GM18498 (cell line): ENCODE measurements around the gene ITGB6.

Source experiments
- ATAC-seq: cut with Tn5 transposase; IDR thresholded peaks from one replicate; pipeline ENCODE4 v1.9.1; 2021; ENCODE audit warnings: mild to moderate bottlenecking, moderate library complexity; ENCODE audit not compliant: unreplicated experiment

ITGB6 gene

GRCh38 chr2:160199683-160200389, at the start of gene ITGB6:
TSS of gene ITGB6 (minus strand) at chr2:160200272. CDS start at chr2:160200063, 209 bp downstream.
- no peak for ATAC-seq

GRCh38 chr2:160247296-160248035, 47.4 kb upstream of the ITGB6 start:
- no peak for ATAC-seq

- no peak for ATAC-seq
Observed at GRCh38 chr2:160246356-160246755, 46.3 kb upstream of the ITGB6 start.

GRCh38 chr2:160245614-160246155, 45.6 kb upstream of the ITGB6 start:
- no peak for ATAC-seq

- ATAC-seq = no peak
Observed at GRCh38 chr2:160242893-160243564, 43.0 kb upstream of the ITGB6 start.

GRCh38 chr2:160241251-160242137, 41.4 kb upstream of the ITGB6 start:
- no peak for ATAC-seq

- ATAC-seq = no peak
Observed at GRCh38 chr2:160239436-160239835, 39.4 kb upstream of the ITGB6 start.

- no peak for ATAC-seq
Observed at GRCh38 chr2:160238392-160238791, 38.3 kb upstream of the ITGB6 start.

- no peak for ATAC-seq
Observed at GRCh38 chr2:160232905-160233475, 32.9 kb upstream of the ITGB6 start.

- no peak for ATAC-seq
Observed at GRCh38 chr2:160229591-160229990, 29.5 kb upstream of the ITGB6 start.

- ATAC-seq = no peak
Observed at GRCh38 chr2:160228141-160228917, 28.3 kb upstream of the ITGB6 start.

- ATAC-seq = no peak
Observed at GRCh38 chr2:160227293-160227915, 27.3 kb upstream of the ITGB6 start.

- no peak for ATAC-seq
Observed at GRCh38 chr2:160226367-160226766, 26.3 kb upstream of the ITGB6 start.

GRCh38 chr2:160225722-160226121, 25.6 kb upstream of the ITGB6 start:
- ATAC-seq = no peak

- ATAC-seq = no peak
Observed at GRCh38 chr2:160224507-160224906, 24.4 kb upstream of the ITGB6 start.

GRCh38 chr2:160224060-160224459, 24.0 kb upstream of the ITGB6 start:
- peak; percentile 92 for ATAC-seq

GRCh38 chr2:160223560-160223959, 23.5 kb upstream of the ITGB6 start:
- ATAC-seq = peak; percentile 1

GRCh38 chr2:160222546-160223283, 22.6 kb upstream of the ITGB6 start:
- no peak for ATAC-seq
